Myocyte (in vitro differentiated cells): ENCODE data around the gene FCRL3. TPM values are rescaled to one million over a fixed set of nuclear protein-coding genes. Genes with fewer than 3 reads are reported as not detected.
A peak's percentile ranks its signal among the peaks of the same experiment; 100 is the strongest.

Experiments
- DNase-seq: peaks from one replicate; pipeline ENCODE4 v3.0.0-alpha.2; 2012; ENCODE audit warnings: low read depth
- total RNA-seq: library from RNA; depleted of rRNA; stranded (reverse); fragments of >200 nt; gene quantifications from 2 replicates; pipeline ENCODE4 v1.2.3, GENCODE V29; 2014

Gene FCRL3
- total RNA-seq, 1 donor from 2014 or later = not detected

DNA sequence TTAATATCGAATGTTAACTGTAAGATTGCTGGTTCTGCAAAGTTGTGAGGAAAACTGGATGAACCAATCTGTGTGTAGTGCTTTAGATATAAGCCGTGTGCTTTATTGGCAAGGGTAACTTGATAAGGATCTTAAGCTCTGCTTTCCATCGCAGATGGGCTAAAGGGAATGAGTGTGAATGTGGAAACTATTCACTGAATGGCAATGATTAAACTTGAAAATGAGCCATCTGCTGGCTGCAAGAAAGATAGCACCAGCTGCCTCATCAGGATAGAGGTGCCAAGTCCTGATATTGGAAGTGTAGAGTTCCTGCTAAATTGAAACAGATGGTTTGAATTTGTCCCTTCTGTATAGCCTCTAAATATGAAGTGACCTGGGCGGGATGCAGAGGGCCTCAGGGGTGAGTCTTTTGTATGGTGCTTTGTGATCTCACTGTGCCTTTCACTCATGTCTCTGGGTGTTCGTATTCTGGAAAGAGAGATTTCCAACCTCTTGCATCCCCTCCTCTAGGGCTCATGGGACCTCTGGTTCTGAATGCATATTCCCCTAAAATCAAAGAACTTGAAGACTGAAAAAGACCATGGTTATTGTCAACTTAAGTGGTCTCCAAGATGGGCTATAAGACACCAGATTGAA lies 9.2 kb downstream of the FCRL3 start:
- peak; percentile 17 for DNase-seq

DNA sequence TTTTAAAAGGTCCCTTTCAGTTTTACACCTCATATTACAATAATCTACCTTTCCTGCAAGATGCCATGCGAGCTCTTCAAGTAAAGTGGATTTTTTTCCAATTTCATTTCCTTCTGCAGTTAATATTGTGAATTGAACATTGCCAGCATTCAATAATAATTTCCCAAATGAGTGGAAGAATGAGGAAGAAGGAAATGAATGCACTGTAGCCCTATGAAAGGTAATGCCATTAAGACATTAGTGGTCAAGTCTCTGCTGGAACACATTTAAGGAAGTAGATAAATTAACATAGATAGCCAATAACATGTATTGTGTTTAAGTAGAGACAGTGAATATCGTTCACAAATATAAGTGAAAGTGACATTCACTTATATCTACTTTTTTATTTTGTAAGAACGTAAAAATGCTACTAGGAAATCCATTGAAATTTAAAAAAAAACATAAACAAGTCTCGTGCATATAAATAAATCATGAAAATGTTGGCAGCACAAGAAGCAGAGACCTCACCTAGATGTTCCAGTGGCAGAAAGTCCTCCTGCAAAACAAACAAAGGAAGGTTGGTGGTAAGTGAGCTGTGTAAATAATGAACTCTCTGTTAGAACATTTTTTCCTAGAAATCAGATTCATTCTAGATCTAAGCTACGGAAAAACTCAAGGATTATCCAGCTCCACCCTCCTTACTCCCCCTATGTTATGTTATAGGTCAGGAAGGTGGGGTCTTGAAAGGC lies 17.7 kb downstream of the FCRL3 start:
- no peak for DNase-seq

DNA sequence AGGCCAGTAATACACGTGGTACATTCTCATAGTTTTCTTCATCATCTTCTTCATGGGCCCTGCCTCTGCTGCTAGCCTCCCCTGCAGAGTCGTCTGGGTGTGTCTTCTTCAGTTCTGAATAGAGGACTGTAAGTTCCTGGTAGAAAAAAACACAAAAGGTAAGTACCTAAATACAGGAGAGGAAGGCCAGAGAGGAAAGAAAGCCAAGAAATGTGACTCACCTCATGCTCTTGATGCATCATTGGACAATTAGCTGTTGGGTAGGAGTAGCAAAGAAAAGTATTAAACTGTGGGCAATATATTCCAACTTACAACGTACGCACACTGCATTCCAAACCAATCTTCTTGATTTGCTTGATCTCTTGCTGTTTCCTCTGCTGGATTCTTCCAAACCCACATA lies 21.8 kb downstream of the FCRL3 start:
- DNase-seq = no peak

DNA sequence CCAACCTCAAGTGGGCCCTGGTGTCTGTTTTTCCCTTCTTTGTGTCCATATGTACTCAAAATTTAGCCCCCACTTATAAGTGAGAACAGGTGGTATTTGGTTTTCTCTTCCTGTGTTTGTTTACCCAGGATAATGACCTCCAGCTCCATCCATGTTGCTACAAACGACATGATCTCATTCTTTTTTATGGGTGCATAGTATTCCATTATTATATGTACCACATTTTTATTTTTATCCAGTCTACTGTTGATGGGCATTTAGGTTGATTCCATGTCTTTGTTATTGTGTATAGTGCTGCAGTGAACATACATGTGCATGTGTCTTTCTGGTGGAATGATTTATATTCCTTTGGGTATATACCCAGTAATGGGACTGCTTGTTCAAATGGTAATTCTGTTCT lies 27.6 kb downstream of the FCRL3 start:
- no peak for DNase-seq

DNA sequence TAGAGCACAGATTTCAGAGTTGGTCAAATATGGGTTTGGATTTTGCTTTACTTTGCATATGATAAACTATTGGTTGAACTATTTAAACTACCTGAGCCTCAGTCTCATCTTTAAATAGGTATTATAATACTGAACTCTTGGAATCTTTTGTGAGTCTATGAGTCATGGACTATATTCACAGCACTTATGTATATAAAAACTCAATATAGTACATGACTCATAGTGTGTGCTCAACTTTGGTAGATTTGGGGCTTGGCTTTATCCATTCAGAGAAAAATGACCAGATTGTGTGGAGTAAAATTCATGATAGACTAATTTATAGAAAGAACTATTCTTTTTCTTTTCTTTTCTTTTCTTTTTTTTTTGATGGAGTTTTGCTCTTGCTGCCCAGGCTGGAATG lies 28.7 kb downstream of the FCRL3 start:
- DNase-seq = no peak

DNA sequence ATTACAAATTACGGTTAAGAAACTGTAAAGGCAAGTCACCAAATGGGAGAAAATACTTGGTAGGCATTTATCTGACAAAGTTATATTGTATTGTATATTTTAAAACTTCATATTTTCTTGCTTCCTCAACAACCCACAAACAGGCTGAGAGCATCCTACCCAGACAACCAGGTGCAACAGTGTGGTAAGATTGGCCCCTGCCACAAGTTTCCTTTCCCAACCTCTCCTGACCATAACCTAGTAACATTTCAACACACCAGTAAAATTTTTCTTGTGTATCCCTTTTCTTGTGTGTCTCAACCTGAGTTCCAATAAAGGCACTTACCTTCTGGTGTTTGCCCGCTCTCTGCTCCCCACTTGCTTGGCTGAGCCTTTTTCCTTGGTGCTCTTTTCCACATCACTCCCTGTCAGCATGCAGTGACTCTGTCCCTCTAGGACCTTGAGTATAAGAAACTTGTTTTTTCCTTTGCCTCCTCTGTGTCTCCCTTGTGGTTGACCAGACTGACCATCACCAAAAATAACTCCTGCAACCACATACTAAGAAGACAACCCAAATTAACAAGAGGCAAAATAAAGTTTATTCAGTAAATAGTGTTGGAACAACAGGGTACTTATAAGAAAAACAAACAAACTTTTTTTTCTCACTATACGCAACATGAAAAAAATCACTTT lies 40.9 kb downstream of the FCRL3 start:
- peak; percentile 37 for DNase-seq

DNA sequence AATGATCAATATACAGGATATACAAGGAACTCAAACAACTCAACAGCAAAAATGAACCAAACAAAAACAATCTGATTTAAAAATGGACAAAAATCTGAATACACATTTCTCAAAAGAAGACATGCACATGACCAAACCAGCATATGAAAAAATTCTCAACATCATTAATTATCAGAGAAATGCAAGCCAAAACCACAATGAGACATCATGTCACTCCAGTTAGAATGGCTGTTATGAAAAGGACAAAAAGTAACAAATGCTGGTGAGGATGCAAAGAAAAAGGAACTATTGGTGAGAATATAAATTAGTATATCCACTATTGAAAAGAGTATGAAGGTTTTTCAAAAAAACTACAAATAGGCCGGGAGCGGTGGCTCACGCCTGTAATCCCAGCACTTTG lies 42.0 kb downstream of the FCRL3 start:
- no peak for DNase-seq

DNA sequence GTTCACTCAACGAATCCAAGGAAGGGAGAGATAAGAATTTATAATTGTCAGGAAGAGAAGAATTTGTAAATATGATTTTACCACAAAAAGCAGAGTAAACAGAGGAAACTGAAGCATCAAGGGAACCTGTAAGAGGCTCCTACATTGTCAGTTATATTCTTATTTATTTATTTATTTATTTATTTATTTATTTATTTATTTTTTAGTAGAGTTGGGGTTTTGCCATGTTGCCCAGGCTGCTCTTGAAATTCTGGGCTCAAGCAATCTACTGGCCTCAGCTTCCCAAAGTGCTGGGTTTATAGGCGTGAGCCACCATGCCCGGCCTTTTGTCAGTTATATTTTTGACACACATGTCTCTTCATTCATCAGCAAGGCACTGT lies 47.1 kb downstream of the FCRL3 start:
- DNase-seq = no peak

DNA sequence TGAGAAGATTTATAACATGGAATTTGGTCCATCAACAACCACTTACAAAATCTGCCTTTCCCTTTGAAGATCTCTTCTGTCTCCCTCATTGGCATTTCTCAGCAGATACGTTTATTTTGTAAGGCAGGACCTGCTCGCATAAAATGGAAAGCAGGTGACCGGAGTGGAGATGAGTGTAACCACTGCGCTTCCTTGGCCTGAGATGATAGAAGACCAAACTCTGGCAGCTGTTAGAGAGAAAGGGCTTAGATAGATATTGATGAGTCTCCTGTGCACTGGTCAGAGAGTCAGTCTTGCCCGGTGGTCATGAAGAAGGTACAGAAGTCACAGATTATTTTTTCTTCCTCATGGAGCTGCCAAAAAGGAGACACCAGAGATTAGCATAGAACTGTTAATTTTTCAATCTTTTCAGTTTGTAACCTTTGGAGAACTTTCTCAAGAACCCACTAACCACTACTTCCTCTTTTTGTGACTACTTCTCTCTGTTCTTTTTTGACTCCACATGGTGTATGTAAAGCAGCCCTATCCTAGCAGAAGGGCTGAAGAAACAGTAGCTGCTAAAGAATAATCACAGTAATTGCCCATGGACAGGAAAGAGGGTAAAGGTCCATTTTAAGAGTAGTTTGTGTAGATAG lies 47.6 kb downstream of the FCRL3 start:
- DNase-seq = no peak

DNA sequence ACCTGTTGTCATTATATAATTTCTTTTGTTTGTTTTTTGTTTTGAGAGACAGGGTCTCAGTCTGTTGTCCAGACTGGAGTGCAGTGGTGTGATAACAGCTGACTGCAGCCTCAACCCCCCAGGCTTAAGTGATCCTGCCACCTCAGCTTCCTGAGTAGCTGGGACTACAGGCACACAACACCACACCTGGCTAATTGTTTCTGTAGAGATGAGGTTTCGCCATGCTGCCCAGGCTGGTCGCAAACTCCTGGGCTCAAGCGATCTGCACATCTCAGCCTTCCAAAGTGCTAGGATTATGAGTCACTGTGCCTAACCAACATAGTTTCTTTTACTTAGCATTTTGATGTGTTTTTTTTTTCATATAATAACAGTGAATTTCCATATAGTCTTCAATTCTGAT lies 52.3 kb downstream of the FCRL3 start:
- no peak for DNase-seq

DNA sequence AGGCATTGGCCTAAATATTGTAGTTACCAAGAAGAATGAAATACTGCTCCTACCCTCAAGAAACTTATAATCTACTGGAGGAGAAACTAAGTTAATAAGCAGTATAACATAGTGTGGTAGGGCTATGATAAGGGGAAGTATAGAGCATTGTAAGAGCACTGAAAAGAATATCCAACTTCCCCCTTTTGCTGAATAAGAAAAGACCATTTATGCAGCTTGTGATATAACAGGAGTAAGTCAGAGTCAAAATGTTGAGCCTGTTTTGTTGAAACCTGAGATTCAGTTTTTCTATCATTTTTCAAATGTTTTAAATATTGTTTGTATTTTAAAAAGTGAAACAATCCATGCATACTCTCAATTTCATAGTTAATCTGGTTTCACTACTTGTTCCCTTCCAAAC lies 54.4 kb downstream of the FCRL3 start:
- DNase-seq = no peak

DNA sequence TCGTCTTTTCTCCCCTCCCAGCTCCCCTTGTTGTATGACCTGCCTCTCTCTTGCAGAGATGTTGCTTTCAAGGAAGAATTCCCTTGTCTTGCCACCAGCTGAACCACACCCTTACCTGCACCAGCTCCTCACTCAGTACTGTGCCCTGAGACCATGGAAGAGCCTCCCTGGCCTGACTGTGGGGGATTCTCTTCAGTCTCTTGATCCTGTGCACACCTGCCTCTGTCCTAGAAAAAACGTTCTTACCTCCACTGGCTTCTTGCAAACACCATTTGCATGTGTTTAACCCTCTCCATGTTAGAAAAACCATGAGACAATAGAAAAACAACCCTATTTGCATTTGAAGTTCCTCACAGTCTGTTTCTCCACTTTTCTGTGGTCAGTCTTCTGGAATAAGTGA lies 59.4 kb downstream of the FCRL3 start:
- no peak for DNase-seq

DNA sequence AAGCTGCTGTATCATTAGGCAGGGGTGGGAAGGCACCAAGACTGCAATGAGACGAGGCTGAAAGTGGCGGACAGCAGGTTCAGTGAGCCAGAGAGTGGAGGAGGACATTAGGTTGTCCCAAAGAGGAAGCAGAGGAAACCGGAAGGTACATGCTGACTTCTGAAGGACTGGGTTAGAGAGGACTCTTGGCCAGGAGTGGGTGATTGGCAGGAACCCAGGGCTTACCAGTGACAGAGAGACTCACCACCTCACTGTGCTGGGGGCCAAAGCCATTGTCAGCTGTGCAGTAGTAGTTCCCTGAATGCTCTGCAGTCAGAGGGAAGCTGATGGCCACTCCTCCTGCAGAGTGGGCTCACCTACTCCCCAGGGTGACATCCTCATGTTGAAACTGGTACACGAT lies 60.8 kb downstream of the FCRL3 start:
- DNase-seq = no peak

DNA sequence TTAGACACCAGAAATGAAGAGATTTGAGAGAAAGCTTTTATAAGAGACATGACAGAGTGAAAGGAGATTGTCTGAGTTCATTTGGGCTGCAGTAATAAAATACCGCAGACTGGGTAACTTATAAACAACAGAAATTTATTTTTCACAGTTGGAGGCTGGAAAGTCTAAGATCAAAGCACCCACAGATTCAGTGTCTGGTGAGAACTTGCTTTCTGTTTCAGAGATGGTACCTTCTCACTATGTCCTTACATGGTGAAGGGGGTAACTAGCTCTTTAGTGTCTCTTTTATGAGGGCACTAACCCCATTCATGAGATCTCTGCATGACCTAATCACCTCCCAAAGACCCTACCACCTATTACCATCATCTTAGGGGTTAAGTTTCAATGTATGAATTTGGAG lies 71.8 kb downstream of the FCRL3 start:
- no peak for DNase-seq

Other genes starting within 250 kb of the FCRL3 start
- not detected in 2 replicates for gene FCRL5, start 148.3 kb downstream of the FCRL3 start, total RNA-seq
- not detected in 2 replicates for gene FCRL4, start 102.7 kb downstream of the FCRL3 start, total RNA-seq
- not detected in 2 replicates for gene FCRL2, start 76.4 kb upstream of the FCRL3 start, total RNA-seq
- not detected in 2 replicates for gene FCRL1, start 119.4 kb upstream of the FCRL3 start, total RNA-seq
- not detected in 2 replicates for gene CD5L, start 141.0 kb upstream of the FCRL3 start, total RNA-seq